Erythroblast (primary cell): ENCODE data around the gene PDE6D.

Experiments
- GATA1 ChIP-seq: IDR thresholded peaks from 2 replicates; pipeline ENCODE4 v1.6.1; 2011; ENCODE audit warnings: low read depth, mild to moderate bottlenecking, control low read depth, low read length, moderate library complexity
- POLR2A ChIP-seq: IDR thresholded peaks from 2 replicates; pipeline ENCODE4 v1.6.1; 2011; ENCODE audit warnings: mild to moderate bottlenecking, low read length

DNA sequence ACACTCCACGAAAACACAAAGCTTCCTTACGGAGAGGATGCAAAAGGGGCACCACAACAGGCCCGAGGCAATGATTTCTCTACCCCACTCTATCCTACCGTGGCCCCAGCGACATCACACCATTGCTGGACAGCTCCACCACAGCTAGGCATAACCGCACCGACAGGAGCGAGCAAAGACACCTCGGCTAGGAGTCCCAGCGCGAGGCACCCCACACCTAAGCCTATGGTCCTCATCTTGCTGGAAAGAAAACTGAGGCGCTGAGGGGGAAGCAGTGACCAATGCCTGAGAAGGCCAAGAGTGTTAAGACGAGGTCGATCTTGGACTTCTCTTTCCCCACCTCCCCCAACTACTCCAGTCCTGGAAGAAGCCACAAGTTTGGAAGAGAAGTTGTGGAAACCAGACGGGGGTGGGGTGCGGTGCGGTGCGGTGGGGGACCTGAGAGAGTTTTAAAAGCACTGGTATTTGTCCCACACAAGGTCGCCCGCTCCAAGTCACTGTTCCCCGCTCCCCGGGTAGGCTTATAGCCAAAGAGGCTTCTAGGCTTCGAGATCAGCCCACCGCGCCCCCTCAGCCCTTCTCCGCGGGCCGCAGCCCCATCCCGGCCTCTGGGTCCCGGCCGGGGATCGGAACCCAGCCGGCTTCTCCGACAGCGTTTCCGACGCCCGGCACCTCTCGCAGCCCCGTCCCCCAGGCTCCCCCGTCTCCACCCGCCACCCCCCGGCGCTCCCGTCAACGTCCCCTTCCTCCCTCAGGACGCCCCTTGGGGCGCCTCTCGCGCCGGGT lies 766 bp downstream of the PDE6D start:
- TF ChIP-seq POLR2A (no peak), GATA1 (no peak)
